ENCODE measurements around the gene APOH.

APOH gene

GRCh38 chr17:66221343-66221742 lies 7.9 kb downstream of the APOH start:
- Mint-ChIP-seq H3K27me3 (peaks cover 40% of the 10 kb centered on the region), H3K4me1 (no peaks in the 10 kb centered on the region), H3K9me3 (no peaks in the 10 kb centered on the region), H3K27ac (no peak overlapping the region), H3K4me3 (no peak overlapping the region), H3K36me3 (no peaks in the 10 kb centered on the region)
- no peak for ATAC-seq

GRCh38 chr17:66220079-66220835 lies 9.0 kb downstream of the APOH start:
- no peak overlapping the region for H3K4me3 Mint-ChIP-seq
- no peaks in the 10 kb centered on the region for H3K36me3 Mint-ChIP-seq
- peaks cover 39% of the 10 kb centered on the region for H3K27me3 Mint-ChIP-seq
- no peak for ATAC-seq
- H3K27ac Mint-ChIP-seq, result no peak overlapping the region
- no peaks in the 10 kb centered on the region for H3K4me1 Mint-ChIP-seq
- H3K9me3 Mint-ChIP-seq, result no peaks in the 10 kb centered on the region

- Mint-ChIP-seq H3K4me1 (no peaks in the 10 kb centered on the region), H3K9me3 (no peaks in the 10 kb centered on the region), H3K27me3 (peaks cover 32% of the 10 kb centered on the region), H3K4me3 (no peak overlapping the region), H3K27ac (no peak overlapping the region), H3K36me3 (no peaks in the 10 kb centered on the region)
- no peak for ATAC-seq
Measured at GRCh38 chr17:66215529-66215911, 13.7 kb downstream of the APOH start.

- Mint-ChIP-seq H3K27me3 (peaks cover 37% of the 10 kb centered on the region), H3K4me3 (no peak overlapping the region), H3K4me1 (no peaks in the 10 kb centered on the region), H3K36me3 (no peaks in the 10 kb centered on the region), H3K27ac (no peak overlapping the region), H3K9me3 (no peaks in the 10 kb centered on the region)
- no peak for ATAC-seq
Measured at GRCh38 chr17:66214884-66215528, 14.2 kb downstream of the APOH start.

GRCh38 chr17:66211047-66211810 lies 18.0 kb downstream of the APOH start:
- Mint-ChIP-seq H3K27me3 (peaks cover 25% of the 10 kb centered on the region), H3K4me3 (no peak overlapping the region), H3K36me3 (no peaks in the 10 kb centered on the region), H3K9me3 (peaks cover 4% of the 10 kb centered on the region), H3K27ac (no peak overlapping the region), H3K4me1 (no peaks in the 10 kb centered on the region)
- ATAC-seq, result no peak

GRCh38 chr17:66210208-66210574 lies 19.0 kb downstream of the APOH start:
- H3K27me3 Mint-ChIP-seq, result peaks cover 24% of the 10 kb centered on the region
- no peak overlapping the region for H3K4me3 Mint-ChIP-seq
- no peaks in the 10 kb centered on the region for H3K4me1 Mint-ChIP-seq
- no peak overlapping the region for H3K27ac Mint-ChIP-seq
- H3K9me3 Mint-ChIP-seq, result peaks cover 4% of the 10 kb centered on the region
- ATAC-seq, result no peak
- H3K36me3 Mint-ChIP-seq, result no peaks in the 10 kb centered on the region

- H3K27ac Mint-ChIP-seq, result no peak overlapping the region
- no peaks in the 10 kb centered on the region for H3K4me1 Mint-ChIP-seq
- H3K9me3 Mint-ChIP-seq, result peaks cover 4% of the 10 kb centered on the region
- H3K36me3 Mint-ChIP-seq, result no peaks in the 10 kb centered on the region
- H3K27me3 Mint-ChIP-seq, result peaks cover 19% of the 10 kb centered on the region
- no peak for ATAC-seq
- no peak overlapping the region for H3K4me3 Mint-ChIP-seq
Measured at GRCh38 chr17:66207936-66208335, 21.3 kb downstream of the APOH start.

GRCh38 chr17:66203274-66204015 lies 25.8 kb downstream of the APOH start:
- Mint-ChIP-seq H3K27me3 (no peaks in the 10 kb centered on the region), H3K9me3 (peaks cover 3% of the 10 kb centered on the region), H3K4me1 (no peaks in the 10 kb centered on the region), H3K4me3 (no peak overlapping the region), H3K27ac (no peak overlapping the region), H3K36me3 (no peaks in the 10 kb centered on the region)
- no peak for ATAC-seq

- ATAC-seq, result no peak
- no peak overlapping the region for H3K27ac Mint-ChIP-seq
- no peaks in the 10 kb centered on the region for H3K9me3 Mint-ChIP-seq
- no peaks in the 10 kb centered on the region for H3K27me3 Mint-ChIP-seq
- H3K4me1 Mint-ChIP-seq, result no peaks in the 10 kb centered on the region
- no peak overlapping the region for H3K4me3 Mint-ChIP-seq
- H3K36me3 Mint-ChIP-seq, result no peaks in the 10 kb centered on the region
Measured at GRCh38 chr17:66200685-66201092, 28.5 kb downstream of the APOH start.

GRCh38 chr17:66198242-66198641 lies 31.0 kb downstream of the APOH start:
- no peaks in the 10 kb centered on the region for H3K27me3 Mint-ChIP-seq
- H3K4me3 Mint-ChIP-seq, result no peak overlapping the region
- peaks cover 11% of the 10 kb centered on the region for H3K4me1 Mint-ChIP-seq
- H3K36me3 Mint-ChIP-seq, result no peaks in the 10 kb centered on the region
- H3K27ac Mint-ChIP-seq, result no peak overlapping the region
- no peaks in the 10 kb centered on the region for H3K9me3 Mint-ChIP-seq
- no peak for ATAC-seq

- no peaks in the 10 kb centered on the region for H3K9me3 Mint-ChIP-seq
- H3K36me3 Mint-ChIP-seq, result no peaks in the 10 kb centered on the region
- no peak for ATAC-seq
- no peaks in the 10 kb centered on the region for H3K27me3 Mint-ChIP-seq
- peak overlapping the region; percentile 72 for H3K27ac Mint-ChIP-seq
- H3K4me3 Mint-ChIP-seq, result peak overlapping the region; percentile 78
- peaks cover 30% of the 10 kb centered on the region for H3K4me1 Mint-ChIP-seq
Measured at GRCh38 chr17:66192378-66192687, 36.9 kb downstream of the APOH start.

- ATAC-seq, result peak; percentile 86
- no peaks in the 10 kb centered on the region for H3K27me3 Mint-ChIP-seq
Measured at GRCh38 chr17:66191593-66192377, 37.4 kb downstream of the APOH start, which contains the start of gene CEP112. Gene CEP112, minus strand, starts transcription at chr17:66192133.

GRCh38 chr17:66190738-66191592 lies 38.2 kb downstream of the APOH start:
- no peak for ATAC-seq
- H3K9me3 Mint-ChIP-seq, result no peaks in the 10 kb centered on the region
- no peaks in the 10 kb centered on the region for H3K27me3 Mint-ChIP-seq
- H3K4me1 Mint-ChIP-seq, result peaks cover 30% of the 10 kb centered on the region
- H3K27ac Mint-ChIP-seq, result peak overlapping the region; percentile 72
- H3K4me3 Mint-ChIP-seq, result peak overlapping the region; percentile 78
- H3K36me3 Mint-ChIP-seq, result no peaks in the 10 kb centered on the region

More at GRCh38 chr17:66191593-66192377, 37.4 kb downstream of the APOH start, which contains the start of gene CEP112:
- H3K4me1 Mint-ChIP-seq, result peaks cover 30% of the 10 kb centered on the region
- H3K27ac Mint-ChIP-seq, result peak within 1 kb of the TSS; percentile 72
- peak within 1 kb of the TSS; percentile 78 for H3K4me3 Mint-ChIP-seq
- H3K9me3 Mint-ChIP-seq, result no peaks in the 10 kb centered on the region
- no peaks in the 10 kb centered on the region for H3K36me3 Mint-ChIP-seq

- Mint-ChIP-seq H3K27ac (no peak overlapping the region), H3K4me3 (no peak overlapping the region), H3K4me1 (peaks cover 14% of the 10 kb centered on the region), H3K36me3 (no peaks in the 10 kb centered on the region), H3K27me3 (no peaks in the 10 kb centered on the region), H3K9me3 (peaks cover 3% of the 10 kb centered on the region)
- no peak for ATAC-seq
Measured at GRCh38 chr17:66187718-66188117, 41.5 kb downstream of the APOH start.
